ENCODE measurements around the gene ARID4B. TPM values are rescaled to one million over a fixed set of nuclear protein-coding genes. Genes with fewer than 3 reads are reported as not detected.

The ARID4B gene
- total and polyA plus RNA-seq, 2 of the 13 experiments (the other 11 are each of a cell fraction or from before 2014, with no cell fraction given), result 9.7 to 24.6 TPM

DNA sequence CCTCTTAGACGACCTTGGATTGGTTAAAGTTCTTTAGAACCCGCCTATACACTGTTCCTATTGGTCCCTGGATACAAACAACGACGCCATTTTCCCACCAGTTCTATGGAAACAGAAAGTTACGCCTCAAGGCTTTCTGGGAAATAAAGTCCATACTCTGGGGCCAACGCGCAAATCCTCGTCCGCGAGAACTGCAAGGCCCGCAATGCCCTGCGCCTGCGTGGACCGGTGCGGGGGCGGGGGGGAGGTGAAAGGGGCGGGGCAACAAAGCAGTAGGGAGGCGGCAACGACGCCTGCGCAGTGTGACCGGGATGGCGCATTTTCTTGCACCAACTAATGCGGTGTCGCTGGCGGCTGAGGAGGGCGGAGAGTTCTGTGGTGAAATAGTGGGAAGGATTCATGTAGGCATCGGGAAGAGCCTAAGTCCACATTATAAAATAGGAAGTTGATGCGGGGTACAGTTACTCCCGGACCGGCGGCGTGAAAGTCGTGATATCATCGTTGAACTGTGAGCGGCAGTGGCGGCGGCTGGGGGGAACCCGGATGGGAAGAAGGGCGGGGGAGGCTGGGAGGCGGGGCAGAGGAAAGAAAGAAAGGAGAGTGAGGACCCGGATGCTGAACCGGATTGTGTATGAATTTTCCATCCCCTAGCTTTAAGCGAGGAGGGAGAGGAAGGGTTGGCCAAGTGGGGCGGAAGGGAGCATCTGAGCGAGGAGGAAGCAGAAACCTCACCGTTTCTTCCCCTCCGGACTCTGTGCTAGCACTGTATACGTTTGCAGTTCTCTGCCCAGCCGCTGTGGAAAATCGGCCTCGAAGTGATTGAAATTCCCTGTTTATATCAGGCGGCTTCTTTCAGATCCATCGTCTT is 526 bp upstream of the ARID4B start, which contains the start of gene GGPS1 (continued):
- TF ChIP-seq ZNF256 (CRISPR knock-in tag; conservative IDR thresholded peaks at IDR 0.05) (no peak), TCF12 (IDR thresholded peaks at IDR 0.05) (no peak), TCF12 (CRISPR knock-in tag; IDR thresholded peaks at IDR 0.05) (no peak), CBX1 (IDR thresholded peaks at IDR 0.05; ENCODE audit: low read depth) (peak; percentile 48), ZSCAN9 (CRISPR knock-in tag; IDR thresholded peaks at IDR 0.05; ENCODE audit: borderline replicate concordance) (0 out of 2 replicates have a peak, but pooled peaks have one; percentile 14), ARNT2 (CRISPR knock-in tag; IDR thresholded peaks at IDR 0.05; ENCODE audit: low read depth) (no peak), MBD4 (IDR thresholded peaks at IDR 0.05; ENCODE audit: borderline replicate concordance, low read length) (no peak), GLMP (CRISPR knock-in tag; IDR thresholded peaks at IDR 0.05; ENCODE audit: borderline replicate concordance) (no peak), HMG20B (CRISPR knock-in tag; conservative IDR thresholded peaks at IDR 0.05) (no peak), E2F5 (CRISPR knock-in tag; conservative IDR thresholded peaks at IDR 0.05) (no peak), HNRNPH1 (optimal IDR thresholded peaks at IDR 0.05; ENCODE audit: low read depth, low read length) (no peak), BCL6 (CRISPR knock-in tag; IDR thresholded peaks at IDR 0.05) (no peak), HOXA7 (CRISPR knock-in tag; IDR thresholded peaks at IDR 0.05) (no peak), SAFB2 (CRISPR knock-in tag; IDR thresholded peaks at IDR 0.05; ENCODE audit: borderline replicate concordance, low read depth) (no peak; the same call in 1 of the 2 replicates), NBN (conservative IDR thresholded peaks at IDR 0.05) (no peak), RBM39 (IDR thresholded peaks at IDR 0.05; ENCODE audit: low read depth, low read length, poor library complexity, severe bottlenecking) (no peak), NCOR1 (IDR thresholded peaks at IDR 0.05; ENCODE audit: borderline replicate concordance, low read length) (peak; percentile 73; the same call in 1 of the 2 replicates), ZMYM3 (CRISPR knock-in tag; IDR thresholded peaks at IDR 0.05) (peak; percentile 7; the same call in 1 of the 2 replicates), ZNF20 (CRISPR knock-in tag; IDR thresholded peaks at IDR 0.05) (no peak), ZNF382 (CRISPR knock-in tag; IDR thresholded peaks at IDR 0.05; ENCODE audit: borderline replicate concordance) (no peak), ZSCAN5A (CRISPR knock-in tag; IDR thresholded peaks at IDR 0.05; ENCODE audit: borderline replicate concordance) (peak; percentile 35; the same call in 1 of the 2 replicates)
- TF ChIP-seq, protein P1, sequence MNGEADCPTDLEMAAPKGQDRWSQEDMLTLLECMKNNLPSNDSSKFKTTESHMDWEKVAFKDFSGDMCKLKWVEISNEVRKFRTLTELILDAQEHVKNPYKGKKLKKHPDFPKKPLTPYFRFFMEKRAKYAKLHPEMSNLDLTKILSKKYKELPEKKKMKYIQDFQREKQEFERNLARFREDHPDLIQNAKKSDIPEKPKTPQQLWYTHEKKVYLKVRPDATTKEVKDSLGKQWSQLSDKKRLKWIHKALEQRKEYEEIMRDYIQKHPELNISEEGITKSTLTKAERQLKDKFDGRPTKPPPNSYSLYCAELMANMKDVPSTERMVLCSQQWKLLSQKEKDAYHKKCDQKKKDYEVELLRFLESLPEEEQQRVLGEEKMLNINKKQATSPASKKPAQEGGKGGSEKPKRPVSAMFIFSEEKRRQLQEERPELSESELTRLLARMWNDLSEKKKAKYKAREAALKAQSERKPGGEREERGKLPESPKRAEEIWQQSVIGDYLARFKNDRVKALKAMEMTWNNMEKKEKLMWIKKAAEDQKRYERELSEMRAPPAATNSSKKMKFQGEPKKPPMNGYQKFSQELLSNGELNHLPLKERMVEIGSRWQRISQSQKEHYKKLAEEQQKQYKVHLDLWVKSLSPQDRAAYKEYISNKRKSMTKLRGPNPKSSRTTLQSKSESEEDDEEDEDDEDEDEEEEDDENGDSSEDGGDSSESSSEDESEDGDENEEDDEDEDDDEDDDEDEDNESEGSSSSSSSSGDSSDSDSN (CRISPR knock-in tag; IDR thresholded peaks at IDR 0.05), result peak; percentile 75

Data from HepG2 (cell line).